KMS-11 (cell line): ENCODE results near the gene NADSYN1.

ENCODE experiments used
- H2AFZ ChIP-seq: fragments of 200-600 bp; sonication (generic); 2 replicates; pipeline ENCODE4 v1.6.1; 2016; ENCODE audit warnings: antibody characterized with exemption, mixed run types, low read depth
- H3K27ac ChIP-seq: fragments of 200-600 bp; sonication (generic); 2 replicates; pipeline ENCODE4 v1.6.1; 2016; ENCODE audit warnings: mild to moderate bottlenecking, mixed run types
- H3K27me3 ChIP-seq: fragments of 200-600 bp; sonication (generic); 2 replicates; pipeline ENCODE4 v1.6.1; 2017; ENCODE audit warnings: mild to moderate bottlenecking, low read depth, mixed run types, moderate library complexity; ENCODE audit not compliant: insufficient read depth
- H3K36me3 ChIP-seq: fragments of 200-600 bp; sonication (generic); 2 replicates; pipeline ENCODE4 v1.6.1; 2017; ENCODE audit warnings: mild to moderate bottlenecking, mixed run types; ENCODE audit not compliant: insufficient read depth
- H3K4me1 ChIP-seq: fragments of 200-600 bp; sonication (generic); 2 replicates; pipeline ENCODE4 v1.6.1; 2016; ENCODE audit warnings: mild to moderate bottlenecking, low read depth, mixed run types; ENCODE audit not compliant: poor library complexity, severe bottlenecking
- H3K4me2 ChIP-seq: fragments of 200-600 bp; sonication (generic); 2 replicates; pipeline ENCODE4 v1.7.0; 2016; ENCODE audit warnings: mild to moderate bottlenecking, mixed run types
- H3K4me3 ChIP-seq: fragments of 200-600 bp; sonication (generic); IDR thresholded peaks from 2 replicates; pipeline ENCODE4 v1.6.1; 2017; ENCODE audit warnings: low read depth, low read length, mixed read lengths; ENCODE audit not compliant: insufficient read depth
- H3K79me2 ChIP-seq: fragments of 200-600 bp; sonication (generic); 2 replicates; pipeline ENCODE4 v1.6.1; 2016; ENCODE audit warnings: low read depth, mixed run types; ENCODE audit not compliant: insufficient read depth
- H3K9ac ChIP-seq: fragments of 200-600 bp; sonication (generic); 2 replicates; pipeline ENCODE4 v1.6.1; 2016; ENCODE audit warnings: mild to moderate bottlenecking, mixed run types
- H4K20me1 ChIP-seq: fragments of 200-600 bp; sonication (generic); 2 replicates; pipeline ENCODE4 v1.6.1; 2016; ENCODE audit warnings: mild to moderate bottlenecking, mixed run types; ENCODE audit not compliant: insufficient read depth
- TF ChIP-seq, protein P1 (sequence below): fragments of 200-600 bp; sonication (generic); conservative IDR thresholded peaks from 2 replicates; pipeline ENCODE4 v1.6.1; 2017; ENCODE audit warnings: low read depth, mild to moderate bottlenecking, antibody characterized with exemption, low read length, moderate library complexity, mixed read lengths

The NADSYN1 gene

DNA sequence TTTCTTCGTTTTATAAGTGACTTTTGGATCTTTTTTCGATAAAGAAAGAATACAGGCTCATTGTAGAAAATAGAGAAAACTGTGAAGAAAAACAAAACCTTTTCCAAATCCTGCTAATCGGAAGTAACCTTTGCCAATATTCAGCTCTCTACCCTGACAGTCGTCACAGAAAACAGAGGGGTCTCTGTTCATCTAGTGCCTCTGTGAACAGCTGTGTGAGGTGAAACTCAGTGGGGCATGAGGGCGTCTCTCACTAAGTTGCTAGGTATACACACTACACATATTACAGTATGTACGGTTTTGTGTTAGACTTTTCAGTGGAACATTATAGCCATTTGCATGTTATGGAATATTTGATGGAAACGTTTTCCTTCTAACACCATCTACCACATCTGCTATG lies 44.2 kb upstream of the NADSYN1 start:
- no peaks in the 10 kb centered on the region for H4K20me1 ChIP-seq
- no peak overlapping the region for H3K4me3 ChIP-seq
- TF ChIP-seq, protein P1, sequence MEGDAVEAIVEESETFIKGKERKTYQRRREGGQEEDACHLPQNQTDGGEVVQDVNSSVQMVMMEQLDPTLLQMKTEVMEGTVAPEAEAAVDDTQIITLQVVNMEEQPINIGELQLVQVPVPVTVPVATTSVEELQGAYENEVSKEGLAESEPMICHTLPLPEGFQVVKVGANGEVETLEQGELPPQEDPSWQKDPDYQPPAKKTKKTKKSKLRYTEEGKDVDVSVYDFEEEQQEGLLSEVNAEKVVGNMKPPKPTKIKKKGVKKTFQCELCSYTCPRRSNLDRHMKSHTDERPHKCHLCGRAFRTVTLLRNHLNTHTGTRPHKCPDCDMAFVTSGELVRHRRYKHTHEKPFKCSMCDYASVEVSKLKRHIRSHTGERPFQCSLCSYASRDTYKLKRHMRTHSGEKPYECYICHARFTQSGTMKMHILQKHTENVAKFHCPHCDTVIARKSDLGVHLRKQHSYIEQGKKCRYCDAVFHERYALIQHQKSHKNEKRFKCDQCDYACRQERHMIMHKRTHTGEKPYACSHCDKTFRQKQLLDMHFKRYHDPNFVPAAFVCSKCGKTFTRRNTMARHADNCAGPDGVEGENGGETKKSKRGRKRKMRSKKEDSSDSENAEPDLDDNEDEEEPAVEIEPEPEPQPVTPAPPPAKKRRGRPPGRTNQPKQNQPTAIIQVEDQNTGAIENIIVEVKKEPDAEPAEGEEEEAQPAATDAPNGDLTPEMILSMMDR = no peak
- H3K9ac ChIP-seq = no peak overlapping the region
- no peaks in the 10 kb centered on the region for H3K36me3 ChIP-seq
- H3K4me1 ChIP-seq = peaks cover 7% of the 10 kb centered on the region
- no peaks in the 10 kb centered on the region for H3K79me2 ChIP-seq
- H3K4me2 ChIP-seq = no peak overlapping the region
- H2AFZ ChIP-seq = no peak overlapping the region
- H3K27me3 ChIP-seq = no peaks in the 10 kb centered on the region
- H3K27ac ChIP-seq = no peak overlapping the region

DNA sequence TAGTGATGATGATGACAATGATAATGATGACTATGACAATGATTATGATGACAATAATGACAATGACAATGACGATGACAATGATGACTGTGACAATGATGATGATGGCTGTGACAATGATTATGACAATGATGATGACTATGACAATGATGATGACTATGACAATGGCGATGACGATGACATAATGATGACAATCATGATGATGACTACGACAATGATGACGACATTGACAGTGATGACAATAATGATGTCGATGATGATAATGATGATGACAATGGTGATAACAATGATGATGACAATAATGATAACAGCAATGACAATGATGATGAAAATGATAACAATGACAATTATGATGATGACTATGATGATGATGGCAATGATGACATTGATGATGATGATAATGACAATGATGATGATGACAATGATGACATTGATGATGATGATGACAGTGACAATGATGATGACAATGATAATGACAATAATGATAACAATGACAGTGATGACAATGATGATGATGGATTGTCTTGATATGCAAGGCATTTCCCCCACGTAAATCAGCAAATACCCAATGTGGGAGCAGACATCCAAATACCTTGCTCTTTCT lies 42.5 kb upstream of the NADSYN1 start:
- Histone ChIP-seq H3K27ac (no peak overlapping the region), H3K4me2 (no peak overlapping the region), H4K20me1 (no peaks in the 10 kb centered on the region), H3K27me3 (no peaks in the 10 kb centered on the region), H3K4me1 (peaks cover under 1% of the 10 kb centered on the region), H3K79me2 (no peaks in the 10 kb centered on the region), H3K9ac (no peak overlapping the region), H3K36me3 (no peaks in the 10 kb centered on the region), H3K4me3 (no peak overlapping the region), H2AFZ (no peak overlapping the region)
- TF ChIP-seq, protein P1 = no peak

DNA sequence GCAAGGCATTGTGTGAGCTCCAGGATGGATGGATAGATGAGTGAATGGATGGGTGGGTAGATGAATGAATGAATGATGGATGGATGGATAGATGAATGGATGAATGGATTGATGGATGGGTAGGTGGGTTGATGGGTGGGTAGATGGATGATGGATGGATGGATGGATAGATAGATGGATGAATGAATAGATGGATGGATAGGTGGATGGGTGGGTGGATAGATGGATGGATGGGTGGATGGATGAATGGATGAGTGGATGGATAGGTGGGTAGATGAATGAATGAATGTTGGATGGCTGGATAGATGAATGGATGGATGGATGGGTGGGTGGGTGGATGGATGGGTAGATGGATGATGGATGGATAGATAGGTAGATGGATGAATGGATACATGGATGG lies 38.4 kb upstream of the NADSYN1 start:
- Histone ChIP-seq H4K20me1 (no peaks in the 10 kb centered on the region), H3K4me2 (no peak overlapping the region), H3K27me3 (no peaks in the 10 kb centered on the region), H3K79me2 (no peaks in the 10 kb centered on the region), H3K4me1 (peaks cover 5% of the 10 kb centered on the region), H3K27ac (no peak overlapping the region), H3K9ac (no peak overlapping the region), H2AFZ (no peak overlapping the region), H3K4me3 (no peak overlapping the region), H3K36me3 (no peaks in the 10 kb centered on the region)
- TF ChIP-seq, protein P1 = no peak

DNA sequence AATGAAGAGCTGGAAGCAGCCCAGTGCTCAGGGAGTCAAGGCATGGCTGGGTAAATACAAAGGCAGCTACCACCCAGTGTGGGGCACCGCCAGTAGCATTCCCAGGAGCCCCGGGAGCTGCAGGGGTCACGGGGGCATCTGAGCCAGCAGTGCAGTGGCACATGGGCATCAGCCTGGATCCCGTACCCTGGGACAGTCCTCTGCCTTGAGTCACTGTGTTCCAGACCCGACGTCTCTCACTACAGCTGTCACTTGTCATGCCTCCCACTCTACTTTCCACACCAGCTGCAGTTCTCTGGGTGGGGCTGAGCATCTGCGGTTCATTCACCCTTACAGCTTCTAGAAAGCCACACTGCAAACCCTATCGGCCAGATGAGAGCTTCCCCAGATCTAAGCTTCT lies 34.4 kb upstream of the NADSYN1 start:
- no peak overlapping the region for H3K9ac ChIP-seq
- H4K20me1 ChIP-seq = no peaks in the 10 kb centered on the region
- H3K4me3 ChIP-seq = no peak overlapping the region
- H3K27ac ChIP-seq = no peak overlapping the region
- H2AFZ ChIP-seq = no peak overlapping the region
- TF ChIP-seq, protein P1 = no peak
- H3K36me3 ChIP-seq = no peaks in the 10 kb centered on the region
- H3K27me3 ChIP-seq = no peaks in the 10 kb centered on the region
- no peaks in the 10 kb centered on the region for H3K79me2 ChIP-seq
- H3K4me2 ChIP-seq = no peak overlapping the region
- peaks cover 5% of the 10 kb centered on the region for H3K4me1 ChIP-seq
